HG03060 (cell line): Measurements from ENCODE around the gene CYP2A13.
"Not testable (repeated sequence)": the region's sequence is repeated elsewhere in the genome, so short reads cannot be mapped to it uniquely, and the experiment has no call there.

Experiments
- ATAC-seq: cut with Tn5 transposase; IDR thresholded peaks from one replicate; pipeline ENCODE4 v1.9.1; 2021; ENCODE audit warnings: low read depth, moderate number of reproducible peaks; ENCODE audit not compliant: unreplicated experiment

The CYP2A13 gene, protein sequence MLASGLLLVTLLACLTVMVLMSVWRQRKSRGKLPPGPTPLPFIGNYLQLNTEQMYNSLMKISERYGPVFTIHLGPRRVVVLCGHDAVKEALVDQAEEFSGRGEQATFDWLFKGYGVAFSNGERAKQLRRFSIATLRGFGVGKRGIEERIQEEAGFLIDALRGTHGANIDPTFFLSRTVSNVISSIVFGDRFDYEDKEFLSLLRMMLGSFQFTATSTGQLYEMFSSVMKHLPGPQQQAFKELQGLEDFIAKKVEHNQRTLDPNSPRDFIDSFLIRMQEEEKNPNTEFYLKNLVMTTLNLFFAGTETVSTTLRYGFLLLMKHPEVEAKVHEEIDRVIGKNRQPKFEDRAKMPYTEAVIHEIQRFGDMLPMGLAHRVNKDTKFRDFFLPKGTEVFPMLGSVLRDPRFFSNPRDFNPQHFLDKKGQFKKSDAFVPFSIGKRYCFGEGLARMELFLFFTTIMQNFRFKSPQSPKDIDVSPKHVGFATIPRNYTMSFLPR

DNA sequence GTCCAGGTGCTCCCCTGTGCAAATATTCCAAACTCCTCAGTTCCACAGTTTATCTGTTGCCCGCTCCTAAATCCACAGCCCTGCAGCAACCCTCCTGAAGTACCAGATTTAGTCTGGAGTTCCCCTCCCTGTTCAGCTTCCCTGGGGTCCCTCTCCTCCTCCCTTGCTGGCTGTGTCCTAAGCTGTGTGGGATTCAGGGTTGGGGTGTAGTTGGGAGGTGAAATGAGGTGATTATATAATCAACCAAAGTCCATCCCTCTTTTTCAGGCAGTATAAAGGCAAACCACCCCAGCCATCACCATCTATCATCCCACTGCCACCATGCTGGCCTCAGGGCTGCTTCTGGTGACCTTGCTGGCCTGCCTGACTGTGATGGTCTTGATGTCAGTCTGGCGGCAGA is at the start of gene CYP2A13:
Gene CYP2A13, plus strand, starts transcription at position 301 of the 400 bp plus-strand sequence. Its CDS starts 21 bp downstream, at position 322.
- ATAC-seq = no peak

DNA sequence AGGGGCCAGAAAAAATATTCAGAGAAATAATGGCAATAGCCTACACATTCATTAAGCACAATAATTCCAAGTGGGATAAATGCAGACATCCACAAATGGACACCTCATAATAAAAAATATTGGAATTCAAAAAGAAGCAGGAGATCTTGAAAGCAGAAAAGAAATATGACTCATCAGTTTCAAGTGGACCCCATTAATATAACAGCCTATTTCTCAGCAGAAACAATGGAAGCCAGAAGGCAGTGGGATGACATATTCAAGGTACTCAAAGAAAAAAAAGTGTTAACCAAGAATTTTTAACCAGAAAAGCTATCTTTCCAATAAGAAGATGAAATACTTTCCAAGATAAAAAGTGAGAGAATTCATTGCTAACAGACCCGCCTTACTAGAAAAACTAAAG is 48.4 kb upstream of the CYP2A13 start:
- no peak for ATAC-seq

DNA sequence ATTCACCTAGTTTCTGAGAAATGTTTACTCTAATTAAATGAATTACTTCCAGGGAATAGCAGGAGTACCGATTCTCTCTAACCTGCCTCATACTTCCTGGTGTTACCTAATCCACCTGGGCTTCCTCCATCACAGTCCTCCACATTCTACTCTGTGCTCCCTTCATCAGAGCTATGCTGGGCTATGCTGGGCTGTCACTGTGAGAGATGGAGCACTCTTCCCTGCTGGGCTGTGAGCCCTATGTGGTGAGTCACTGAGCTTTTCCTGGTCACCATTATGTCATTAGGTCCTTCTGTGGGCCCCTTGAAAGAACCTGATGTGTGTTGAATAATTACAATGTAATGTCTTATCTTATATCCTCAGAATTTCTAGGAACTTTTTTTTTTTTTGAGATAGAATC is 43.2 kb upstream of the CYP2A13 start:
- not testable (repeated sequence) for ATAC-seq

DNA sequence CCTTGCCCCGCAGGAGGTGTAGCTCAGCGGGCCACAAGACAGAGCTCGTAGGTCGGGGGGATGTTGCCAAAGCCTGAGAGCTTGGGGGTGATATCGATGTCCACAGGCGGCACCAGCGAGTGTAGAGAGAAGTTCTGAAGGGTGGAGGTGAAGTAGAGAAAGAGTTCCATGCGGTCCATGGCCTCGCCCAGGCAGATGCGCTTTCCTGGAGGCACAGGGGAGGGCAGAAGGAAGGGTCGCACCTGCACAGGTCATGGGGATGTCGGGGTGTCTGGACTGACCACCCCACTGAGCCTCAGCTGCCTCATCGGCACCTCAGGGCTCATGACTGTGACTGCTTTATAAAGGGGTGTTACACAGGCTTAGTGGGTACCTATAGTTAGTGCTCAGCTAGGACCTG is 37.8 kb upstream of the CYP2A13 start:
- no peak for ATAC-seq

DNA sequence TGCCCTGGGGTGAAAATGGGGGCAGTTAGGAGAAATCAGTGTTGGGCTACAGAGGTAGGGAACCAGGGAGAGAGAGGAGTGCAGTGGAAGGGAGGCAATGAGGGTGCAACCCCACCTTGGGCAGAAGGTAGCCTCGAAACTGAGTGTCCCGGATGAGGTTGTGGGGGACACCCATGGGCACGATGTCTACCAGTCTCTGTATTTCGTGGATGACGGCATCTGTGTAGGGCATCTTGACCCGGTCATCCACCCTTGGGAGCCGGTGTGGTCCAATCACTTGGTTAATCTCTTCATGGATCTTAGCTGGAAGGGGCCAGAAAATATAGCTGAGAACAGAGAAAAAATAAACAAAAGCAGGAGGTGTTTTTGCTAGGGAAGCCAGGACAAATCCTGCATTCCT is 36.1 kb upstream of the CYP2A13 start:
- ATAC-seq = not testable (repeated sequence)

DNA sequence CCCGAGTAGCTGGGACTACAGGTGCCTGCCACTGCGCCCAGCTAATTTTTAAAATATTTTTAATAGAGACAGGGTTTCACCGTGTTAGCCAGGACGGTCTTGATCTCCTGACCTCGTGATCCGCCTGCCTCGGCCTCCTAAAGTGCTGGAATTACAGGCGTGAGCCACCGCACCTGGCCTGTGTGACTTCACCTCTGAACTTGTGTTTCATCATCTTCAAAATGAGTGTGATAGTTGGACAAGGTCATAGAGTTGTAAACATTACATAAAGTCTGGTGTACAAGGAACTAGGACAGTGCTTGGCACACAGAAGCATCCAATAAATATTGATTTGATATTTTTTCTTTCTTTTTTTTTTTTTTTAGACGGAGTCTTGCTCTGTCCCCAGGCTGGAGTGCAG is 34.9 kb upstream of the CYP2A13 start:
- ATAC-seq = not testable (repeated sequence)

DNA sequence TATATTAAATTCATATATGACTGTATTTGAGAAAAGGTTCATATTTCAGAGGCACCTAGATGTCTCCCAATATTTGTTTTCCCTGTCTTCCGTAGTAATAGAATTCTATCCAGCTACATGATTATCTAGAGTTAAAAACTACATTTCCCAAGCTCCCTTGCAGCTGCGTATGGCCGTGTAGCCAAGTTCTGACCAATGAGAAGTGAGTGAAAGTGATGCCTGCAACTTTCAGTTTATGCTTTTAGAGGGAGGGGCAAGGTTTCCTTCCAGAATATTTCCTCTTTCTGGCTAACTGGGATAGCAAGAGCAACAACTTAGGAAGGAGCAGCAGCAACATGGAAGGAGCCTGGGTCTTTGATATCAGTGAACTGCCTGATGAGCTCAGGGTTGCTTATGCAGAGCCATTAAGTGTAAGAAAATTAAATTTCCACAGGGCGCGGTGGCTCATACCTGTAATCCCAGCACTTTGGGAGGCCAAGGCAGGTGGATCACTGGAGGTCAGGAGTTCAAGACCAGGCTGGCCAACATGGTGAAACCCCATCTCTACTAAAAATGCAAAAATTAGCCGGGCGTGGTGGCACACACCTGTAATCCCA is 23.2 kb upstream of the CYP2A13 start:
- no peak for ATAC-seq

DNA sequence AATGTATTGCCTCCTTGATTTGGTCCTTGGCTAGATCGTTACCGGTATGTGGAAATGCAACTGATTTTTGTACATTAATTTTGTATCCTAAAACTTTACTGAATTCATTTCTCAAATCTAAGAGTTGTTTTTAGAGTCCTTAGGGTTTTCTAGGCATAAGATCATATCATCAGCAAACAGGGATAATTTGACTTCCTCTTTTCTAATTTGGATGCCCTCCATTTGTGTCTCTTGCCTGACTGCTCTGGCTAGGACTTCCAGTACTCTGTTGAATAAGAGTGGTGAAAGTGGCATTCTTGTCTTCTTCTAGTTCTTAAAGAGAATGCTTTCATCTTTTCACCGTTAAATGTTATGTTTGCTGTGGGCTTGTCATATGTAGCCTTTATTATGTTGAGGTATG is 12.0 kb upstream of the CYP2A13 start:
- no peak for ATAC-seq

DNA sequence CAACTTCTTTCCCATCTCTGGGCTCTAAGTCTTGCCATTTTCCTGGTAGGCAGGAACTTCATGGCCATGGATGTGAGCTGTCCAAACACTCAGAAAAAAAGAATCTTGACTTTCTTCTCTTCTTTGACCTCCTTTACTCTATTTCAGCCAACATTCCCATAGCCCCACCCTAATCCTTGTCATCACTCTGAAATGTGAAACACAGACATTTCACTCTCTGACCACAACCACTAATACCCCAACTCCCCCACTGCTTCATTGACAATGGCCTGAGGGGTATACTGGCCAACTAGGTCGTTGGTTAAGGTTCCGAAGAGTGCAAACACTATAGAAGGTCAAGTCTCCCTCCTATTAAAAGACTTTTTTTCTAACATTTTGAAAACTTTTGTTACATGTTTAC is 4.7 kb upstream of the CYP2A13 start:
- no peak for ATAC-seq

DNA sequence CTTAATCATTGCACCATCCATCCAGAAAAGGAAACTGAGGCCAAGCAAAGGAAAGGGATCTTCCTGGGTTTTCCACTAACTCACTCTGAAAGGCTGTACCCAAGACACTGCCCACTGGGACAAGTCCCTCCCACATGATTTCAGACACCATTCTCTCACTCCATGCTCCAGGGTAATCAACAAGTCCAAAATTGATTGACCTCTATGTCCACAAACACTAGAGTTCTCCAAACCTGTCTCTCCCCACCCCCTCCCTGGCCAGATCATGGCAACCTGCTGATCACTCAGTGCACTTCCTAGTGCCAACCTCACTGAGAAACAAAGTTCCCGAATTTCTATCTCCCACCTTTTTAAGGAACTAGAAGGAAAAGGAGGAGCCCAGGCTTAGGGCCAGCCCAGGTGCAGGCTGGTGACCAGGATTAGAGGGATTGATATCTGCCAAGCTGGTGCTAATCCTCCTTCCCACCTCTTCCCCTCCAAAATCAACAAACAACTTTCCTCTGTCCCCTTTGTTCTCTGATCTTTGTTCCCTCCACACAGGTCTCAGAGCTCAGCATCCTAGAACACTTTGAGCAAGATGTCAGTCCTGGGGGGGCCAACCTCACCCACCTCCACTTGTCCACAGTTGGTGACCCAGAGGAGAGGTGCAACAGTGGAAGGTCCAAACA is 2.4 kb upstream of the CYP2A13 start:
- ATAC-seq = no peak

DNA sequence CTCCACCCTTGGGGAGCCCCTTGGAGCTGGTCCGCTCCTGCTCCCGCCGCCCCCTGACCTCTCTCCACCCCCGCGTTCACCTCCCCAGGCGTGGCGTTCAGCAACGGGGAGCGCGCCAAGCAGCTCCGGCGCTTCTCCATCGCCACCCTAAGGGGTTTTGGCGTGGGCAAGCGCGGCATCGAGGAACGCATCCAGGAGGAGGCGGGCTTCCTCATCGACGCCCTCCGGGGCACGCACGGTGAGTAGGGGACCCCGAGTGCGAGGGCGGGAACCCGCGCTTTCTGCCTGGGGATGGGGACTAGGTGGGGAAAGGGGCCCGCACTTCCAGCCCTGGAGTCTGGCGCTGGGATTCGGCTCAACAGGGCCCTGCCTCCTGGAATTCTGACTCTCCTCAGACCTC is 1.7 kb downstream of the CYP2A13 start:
- no peak for ATAC-seq

DNA sequence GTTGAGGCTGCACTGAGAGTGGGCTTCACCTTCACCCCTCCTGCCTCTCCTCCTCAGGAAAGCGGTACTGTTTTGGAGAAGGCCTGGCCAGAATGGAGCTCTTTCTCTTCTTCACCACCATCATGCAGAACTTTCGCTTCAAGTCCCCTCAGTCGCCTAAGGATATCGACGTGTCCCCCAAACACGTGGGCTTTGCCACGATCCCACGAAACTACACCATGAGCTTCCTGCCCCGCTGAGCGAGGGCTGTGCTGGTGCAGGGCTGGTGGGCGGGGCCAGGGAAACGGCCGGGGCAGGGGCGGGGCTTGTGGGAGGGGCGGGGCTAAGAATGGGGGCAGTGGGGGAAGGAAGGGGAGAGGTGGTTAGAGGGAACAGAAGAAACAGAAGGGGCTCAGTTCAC is 7.5 kb downstream of the CYP2A13 start:
- ATAC-seq = no peak

DNA sequence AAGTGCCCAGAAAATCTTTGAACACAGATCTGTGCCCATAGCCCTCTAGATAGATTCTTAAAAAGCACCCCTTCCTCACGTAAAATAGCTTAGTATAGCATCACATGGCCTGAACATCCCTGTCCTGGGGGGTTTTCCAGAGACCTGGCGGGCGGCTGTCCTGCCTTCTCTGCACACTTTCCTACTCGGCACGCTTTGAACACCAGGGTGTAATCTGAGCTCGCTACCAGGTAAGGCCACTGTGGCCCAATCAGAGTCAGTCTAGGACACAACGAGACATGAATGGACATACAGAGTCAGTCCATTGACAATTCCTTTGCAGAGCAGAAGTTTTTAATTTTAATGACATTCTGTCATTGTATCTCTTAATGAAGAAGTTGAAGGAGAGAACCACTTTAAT is 8.1 kb downstream of the CYP2A13 start:
- no peak for ATAC-seq

DNA sequence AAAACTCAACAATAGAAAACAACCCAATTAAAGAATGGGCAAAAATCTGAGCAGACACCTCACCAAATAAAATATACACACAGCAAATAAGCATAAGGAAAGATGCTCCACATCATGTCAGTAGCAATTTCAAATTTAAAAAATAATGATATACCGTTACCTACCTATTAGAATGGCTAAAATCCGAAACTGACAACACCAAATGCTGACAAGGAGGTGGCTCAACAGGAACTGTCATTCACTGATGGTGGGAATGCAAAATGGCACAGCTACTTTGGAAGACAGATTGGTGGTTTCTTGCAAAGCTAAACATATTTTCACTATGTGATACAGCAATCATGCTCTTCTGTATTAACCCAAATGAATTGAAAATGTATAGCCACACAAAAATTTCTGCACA is 9.1 kb downstream of the CYP2A13 start:
- no peak for ATAC-seq

DNA sequence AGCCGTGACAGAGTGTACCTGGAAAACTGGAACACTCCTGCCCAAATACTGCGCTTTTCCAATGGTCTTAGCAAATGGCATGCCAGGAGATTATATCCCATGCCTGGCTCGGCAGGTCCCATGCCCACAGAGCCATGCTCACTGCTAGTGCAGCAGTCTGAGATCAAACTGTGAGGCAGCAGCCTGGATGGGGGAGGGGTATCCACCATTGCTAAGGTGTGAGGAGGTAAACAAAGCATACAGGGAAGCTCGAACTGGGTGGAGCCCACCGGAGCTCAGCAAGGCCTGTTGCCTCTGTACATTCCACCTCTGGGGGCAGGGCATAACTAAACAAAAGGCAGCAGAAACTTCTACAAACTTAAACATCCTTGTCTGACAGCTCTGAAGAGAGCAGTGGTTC is 10.5 kb downstream of the CYP2A13 start:
- ATAC-seq = no peak

DNA sequence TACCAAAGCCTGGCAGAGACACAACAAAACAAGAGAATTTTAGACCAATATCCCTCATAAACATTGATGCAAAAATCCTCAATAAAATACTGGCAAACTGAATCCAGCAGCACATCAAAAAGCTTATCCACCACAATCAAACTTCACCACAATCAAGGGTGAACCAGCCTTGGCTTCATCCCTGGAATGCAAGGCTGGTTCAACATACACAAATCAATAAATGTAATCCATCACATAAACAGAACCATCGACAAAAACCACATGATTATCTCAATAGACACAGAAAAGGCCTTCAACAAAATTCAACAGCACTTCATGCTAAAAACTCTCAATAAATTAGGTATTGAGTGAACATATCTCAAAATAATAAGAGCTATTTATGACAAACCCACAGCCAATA is 14.0 kb downstream of the CYP2A13 start:
- ATAC-seq = not testable (repeated sequence)

DNA sequence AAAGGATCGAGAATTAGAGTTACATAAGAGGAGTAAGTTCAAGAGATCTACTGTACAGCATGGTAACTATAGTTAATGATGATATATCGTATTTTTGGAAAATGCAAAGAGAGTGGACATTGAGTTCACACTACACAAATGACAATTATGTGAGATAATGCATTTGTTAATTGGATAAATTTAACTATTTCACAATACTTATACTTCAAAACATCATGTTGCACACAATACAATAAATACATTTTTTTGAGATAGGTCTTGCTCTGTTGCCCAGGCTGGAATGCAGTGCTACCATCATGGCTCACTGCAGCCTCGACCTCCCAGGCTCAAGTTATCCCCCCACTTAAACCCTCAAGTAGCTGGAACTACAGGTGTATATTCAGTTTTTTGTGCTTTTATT is 17.9 kb downstream of the CYP2A13 start:
- ATAC-seq = no peak

DNA sequence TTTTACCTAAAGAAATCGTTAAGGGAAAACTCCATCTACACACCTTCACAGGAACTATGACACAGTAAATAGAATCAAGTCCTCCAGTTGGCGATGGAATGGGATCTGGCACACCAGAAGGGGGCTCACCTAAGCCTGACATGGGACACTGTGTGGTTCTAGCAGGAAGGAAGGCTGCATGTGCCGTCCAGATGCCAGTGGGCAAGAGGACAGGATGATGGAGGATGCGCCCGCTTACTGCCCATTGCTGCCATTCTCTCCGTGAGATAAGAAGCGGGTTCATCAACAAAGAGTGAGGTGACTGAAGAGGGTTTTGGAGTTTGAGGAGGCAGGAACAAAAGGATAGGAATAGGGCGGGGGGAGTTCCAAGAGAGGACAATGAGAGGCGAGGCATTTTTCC is 23.0 kb downstream of the CYP2A13 start:
- no peak for ATAC-seq

DNA sequence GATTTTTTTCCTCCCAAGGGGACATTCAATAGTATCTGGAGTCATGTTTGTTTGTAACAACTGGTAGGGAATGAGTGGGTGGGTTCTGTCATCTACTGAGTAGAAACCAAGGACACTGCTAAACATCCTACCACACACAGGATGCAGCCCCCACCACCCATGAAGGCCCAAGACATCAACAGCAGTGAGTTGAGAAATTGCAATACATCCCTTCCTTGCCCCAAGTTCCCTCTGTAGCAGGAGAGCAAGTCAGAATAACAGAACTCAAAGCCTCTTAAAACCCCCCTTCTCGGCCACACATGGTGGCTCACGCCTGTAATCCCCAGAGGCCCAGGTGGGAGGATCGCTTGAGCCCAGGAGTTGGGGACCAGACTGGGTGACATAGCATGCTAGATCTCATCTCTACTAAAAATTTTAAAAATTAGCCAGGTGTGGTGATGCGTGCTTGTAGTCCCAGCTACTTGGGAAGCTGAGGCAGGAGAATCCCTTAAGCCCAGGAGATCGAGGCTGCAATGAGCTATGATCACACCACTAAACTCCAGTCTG is 23.6 kb downstream of the CYP2A13 start:
- no peak for ATAC-seq

DNA sequence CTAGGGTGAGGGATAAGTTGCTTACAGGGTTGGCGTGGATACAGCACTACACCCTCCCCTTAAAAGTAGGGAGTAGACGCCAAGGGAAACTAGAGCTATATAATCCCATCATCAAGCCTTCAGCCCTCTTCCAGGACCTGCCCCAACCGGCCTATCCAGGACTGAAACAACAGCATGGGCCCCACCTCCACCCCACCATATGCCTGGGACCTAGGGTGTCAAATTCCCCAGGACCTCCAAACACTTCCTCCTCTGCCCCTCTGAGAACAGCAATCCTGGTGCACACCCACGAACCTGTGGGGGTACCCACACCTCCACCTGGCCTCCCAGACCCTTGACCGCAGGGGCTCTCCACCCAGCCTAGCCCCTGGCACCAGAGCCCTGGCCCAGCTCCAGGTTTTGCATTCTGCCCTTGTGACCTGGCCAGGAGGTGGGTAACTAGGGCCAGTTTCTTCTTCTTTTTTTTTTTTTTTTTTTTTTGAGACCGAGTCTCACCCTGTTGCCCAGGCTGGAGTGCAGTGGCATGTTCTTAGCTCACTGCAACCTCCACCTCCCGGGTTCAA is 24.6 kb downstream of the CYP2A13 start:
- ATAC-seq = no peak

DNA sequence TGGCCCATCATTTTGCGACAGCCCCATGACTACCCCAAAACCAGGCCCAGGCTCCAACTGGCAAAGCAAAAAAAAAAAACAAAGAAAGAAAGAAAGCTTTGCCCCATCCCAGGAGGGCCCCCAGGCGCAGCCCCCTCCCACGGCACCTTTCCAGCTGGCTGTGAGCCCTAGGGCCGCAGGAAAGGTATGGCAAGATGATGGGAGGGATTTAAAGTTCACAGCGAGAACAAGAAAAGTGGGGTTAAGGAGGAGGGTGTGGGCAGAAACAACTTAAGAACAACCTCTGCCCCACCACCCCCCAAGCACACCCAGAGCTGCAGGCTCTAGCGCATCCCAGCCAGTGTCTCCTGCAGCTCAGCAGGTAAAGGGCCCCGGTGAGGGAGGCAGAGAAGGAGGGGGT is 25.9 kb downstream of the CYP2A13 start, which contains the start of gene CYP2F1:
Gene CYP2F1, plus strand, starts transcription at position 301 of the 400 bp plus-strand sequence. CDS start 1,757 bp downstream, outside the sequence.
- ATAC-seq = no peak
